ENCODE measurements around the gene MCAM.

MCAM gene

DNA sequence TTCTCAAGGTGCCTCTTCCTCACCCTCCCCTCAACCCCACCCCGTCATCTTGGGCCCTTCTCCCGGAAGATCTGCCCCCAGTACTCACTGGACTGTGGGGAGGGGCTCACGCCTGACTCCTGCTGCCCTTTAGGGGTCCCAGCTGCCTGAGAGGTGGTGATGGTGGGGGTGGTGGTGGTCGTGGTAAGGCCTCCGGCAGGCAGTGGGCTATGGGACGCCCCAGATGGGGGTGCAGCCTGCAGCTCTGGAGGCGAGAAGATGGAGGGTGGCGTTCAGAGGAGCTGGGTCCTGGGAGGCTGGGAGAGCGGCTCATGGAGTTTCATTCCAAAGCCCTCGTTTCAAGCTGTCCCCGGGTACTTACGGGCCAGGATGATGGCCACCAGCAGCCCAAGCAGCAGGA is 28.8 kb upstream of the MCAM start:
- no peak for DNase-seq (ENCODE audit: low spot score)

GRCh38 chr11:119344291-119345010 is 27.5 kb upstream of the MCAM start:
- DNase-seq (ENCODE audit: low spot score) = no peak

DNA sequence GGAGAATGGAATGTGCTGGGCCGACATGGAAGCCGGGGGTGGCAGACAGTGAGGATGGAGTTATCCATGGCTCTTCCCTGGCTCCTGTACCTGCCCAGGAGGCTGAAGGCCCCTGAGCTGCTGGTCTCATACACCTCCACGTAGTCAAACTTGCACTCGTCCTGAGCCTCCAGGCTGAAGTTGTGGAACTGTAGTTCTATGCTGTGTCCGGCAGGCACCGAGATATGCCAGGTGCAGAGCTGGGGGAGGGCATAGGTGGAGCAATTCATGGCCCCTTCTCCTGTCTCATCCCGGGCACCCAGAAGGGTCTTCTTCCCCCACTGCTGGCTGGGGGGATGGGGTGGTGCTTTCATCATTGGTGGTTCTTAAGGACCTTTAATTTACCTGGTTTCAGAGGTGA is 26.8 kb upstream of the MCAM start:
- DNase-seq (ENCODE audit: low spot score) = no peak

GRCh38 chr11:119342362-119343130 is 25.6 kb upstream of the MCAM start:
- DNase-seq (ENCODE audit: low spot score) = no peak

DNA sequence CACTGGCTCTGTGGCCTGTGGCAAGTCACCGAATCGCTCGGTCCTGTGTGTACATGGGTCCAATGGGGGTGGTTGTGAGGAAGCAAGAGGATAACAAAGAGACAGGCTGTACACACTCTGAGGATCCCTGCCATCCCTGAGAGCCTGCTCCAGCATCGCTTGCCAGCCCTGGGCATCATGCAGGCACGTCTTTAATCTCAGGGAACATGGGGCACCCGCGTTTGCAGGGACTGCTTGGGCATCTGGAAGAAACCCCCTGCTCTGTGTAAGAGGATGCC is 25.0 kb upstream of the MCAM start:
- no peak for DNase-seq (ENCODE audit: low spot score)

DNA sequence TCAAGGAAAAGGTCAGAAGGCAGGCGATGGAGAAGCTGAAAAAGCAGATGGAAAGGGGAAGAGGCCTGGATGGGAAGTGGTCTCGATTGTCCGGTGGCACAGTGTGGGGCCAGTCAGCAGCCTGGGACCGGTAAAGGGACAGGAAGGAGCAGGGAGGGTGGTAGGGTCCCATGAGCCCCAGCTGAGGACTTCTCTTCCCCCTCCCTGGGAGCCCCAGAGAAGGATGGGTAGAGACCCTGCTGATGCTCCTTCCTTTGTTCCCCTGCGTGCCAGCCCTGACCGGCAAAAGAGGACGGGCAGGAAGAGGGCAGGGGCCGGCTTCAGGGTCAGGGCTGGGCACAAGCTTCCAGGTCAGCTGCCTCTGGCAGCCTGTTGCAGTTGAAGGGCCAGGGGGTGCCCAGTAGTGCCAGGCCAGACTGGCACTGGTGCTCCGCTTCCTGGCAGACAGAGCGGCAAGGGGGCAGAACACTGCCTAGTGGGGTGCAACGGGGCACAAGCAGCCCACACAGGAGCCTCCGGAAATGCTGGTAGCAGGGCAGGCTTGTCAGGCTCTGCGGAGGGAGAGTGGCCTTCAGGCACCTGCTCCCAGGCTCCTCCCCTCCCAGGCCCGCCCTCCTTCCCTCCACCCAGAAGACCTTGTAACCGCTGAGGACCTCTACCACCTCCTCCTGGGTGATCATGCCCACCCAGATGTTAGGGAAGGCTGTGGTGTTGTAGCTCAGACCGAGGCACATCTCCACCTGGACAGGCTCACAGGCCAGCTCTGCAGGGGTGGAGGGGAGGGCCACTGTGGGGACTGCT is 24.5 kb upstream of the MCAM start:
- DNase-seq (ENCODE audit: low spot score) = no peak

GRCh38 chr11:119340335-119341221 is 23.6 kb upstream of the MCAM start, which contains the start of gene C1QTNF5:
TSS of gene C1QTNF5 (minus strand) at chr11:119340883. CDS start at chr11:119340397, 486 bp downstream.
- DNase-seq (ENCODE audit: low spot score) = no peak

DNA sequence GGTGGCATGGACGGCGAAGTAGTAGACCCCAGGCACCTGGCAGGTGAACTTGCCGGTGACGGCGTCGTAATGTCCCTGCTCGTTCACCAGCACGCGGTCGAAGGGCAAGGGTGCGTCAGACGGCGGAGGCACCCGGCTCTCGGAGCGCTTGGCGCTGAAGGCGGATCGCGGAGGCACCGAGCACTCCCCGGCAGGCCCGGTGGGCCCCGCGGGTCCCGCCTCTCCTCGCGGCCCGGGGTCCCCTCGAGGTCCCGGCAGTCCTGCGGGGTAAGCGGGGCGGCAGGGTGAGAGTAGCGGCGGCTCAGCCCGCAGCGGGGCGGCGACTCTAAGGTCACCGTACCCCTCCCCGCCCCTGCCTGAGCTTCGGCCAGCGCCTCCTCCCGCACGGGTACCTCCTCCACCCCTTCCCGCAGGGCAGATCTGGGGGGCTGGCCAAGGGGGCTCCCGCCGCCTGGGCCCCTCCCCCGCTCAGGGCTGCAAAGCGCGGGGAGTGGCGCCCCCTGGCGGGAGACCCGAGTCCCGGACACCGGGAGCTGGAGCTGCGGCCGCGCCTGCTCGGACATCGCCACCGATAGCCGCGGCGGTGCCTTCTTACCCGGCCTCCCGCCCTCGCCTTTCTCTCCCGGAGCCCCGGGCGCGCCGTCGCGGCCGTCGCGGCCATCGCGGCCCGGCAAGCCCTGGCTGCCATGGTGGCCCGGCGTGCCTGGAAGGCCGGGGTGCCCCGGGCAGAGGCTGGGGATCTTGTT is 22.8 kb upstream of the MCAM start:
- DNase-seq (ENCODE audit: low spot score) = peak; percentile 54

- DNase-seq (ENCODE audit: low spot score) = no peak
Observed at GRCh38 chr11:119338965-119339588, 22.1 kb upstream of the MCAM start.

DNA sequence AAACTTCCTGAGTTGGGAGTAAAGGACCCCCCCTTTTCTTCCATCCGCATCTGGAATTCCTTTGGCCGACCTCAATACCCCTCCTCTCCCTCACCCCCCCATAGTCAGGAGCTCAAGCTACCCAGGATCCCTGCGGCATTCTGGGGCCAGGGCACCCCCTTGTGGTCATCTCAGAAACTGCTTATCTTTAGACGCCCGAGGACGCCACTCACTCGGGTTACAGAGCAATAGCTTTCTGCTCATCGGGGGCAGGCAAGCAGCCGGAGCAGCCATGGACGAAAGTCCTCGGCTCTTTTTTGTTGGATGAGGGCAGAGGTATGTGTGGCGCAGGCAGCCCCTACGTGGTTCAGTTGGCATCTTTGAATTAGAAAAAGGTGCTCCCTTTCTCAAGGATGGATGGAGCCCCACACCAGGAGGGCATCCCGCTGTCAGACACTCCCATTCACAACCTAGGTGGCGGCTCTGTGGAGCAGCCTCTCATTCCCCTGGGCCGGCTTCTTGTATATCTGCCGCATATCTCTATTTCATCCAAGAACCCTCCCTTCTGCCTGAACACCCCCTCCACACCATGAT is 21.5 kb upstream of the MCAM start:
- DNase-seq (ENCODE audit: low spot score) = peak; percentile 79

DNA sequence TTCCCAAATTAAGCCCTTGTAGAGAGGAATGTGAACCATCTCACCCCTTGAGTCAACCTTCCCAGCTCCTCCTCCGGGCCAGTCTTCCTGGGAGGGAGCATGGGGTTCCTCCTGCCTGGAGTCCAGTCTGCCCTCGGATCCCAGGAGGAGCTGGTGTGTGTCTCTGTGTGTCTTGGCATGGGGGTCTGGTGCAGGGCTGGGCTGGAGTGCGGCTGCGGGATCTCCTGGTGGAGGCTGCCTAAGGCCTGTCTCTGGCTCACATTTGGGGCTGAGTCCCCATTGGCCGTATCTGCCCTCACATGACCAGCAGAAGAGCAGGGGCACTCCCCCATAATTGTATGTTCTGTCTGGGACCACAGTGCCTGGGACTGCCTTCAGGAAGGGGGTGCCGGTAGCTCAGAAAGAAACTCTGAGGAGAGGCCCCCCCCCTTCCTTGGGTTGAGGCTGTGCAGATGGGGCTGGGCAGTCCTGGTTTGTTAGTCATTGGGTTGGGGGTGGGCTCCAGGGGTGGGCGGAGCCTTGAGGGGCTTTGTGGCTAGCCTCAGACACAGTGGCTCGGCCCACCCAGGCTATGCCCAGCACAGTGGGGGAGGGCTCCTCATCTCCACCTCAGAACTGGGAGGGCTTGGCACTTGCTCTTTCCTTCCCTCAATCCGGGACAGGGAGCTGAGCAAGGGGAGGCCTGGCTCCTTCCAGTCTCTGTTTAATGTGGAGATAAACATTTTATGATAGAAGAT is 20.8 kb upstream of the MCAM start:
- no peak for DNase-seq (ENCODE audit: low spot score)

GRCh38 chr11:119336744-119337469 is 20.0 kb upstream of the MCAM start:
- DNase-seq (ENCODE audit: low spot score) = no peak

DNA sequence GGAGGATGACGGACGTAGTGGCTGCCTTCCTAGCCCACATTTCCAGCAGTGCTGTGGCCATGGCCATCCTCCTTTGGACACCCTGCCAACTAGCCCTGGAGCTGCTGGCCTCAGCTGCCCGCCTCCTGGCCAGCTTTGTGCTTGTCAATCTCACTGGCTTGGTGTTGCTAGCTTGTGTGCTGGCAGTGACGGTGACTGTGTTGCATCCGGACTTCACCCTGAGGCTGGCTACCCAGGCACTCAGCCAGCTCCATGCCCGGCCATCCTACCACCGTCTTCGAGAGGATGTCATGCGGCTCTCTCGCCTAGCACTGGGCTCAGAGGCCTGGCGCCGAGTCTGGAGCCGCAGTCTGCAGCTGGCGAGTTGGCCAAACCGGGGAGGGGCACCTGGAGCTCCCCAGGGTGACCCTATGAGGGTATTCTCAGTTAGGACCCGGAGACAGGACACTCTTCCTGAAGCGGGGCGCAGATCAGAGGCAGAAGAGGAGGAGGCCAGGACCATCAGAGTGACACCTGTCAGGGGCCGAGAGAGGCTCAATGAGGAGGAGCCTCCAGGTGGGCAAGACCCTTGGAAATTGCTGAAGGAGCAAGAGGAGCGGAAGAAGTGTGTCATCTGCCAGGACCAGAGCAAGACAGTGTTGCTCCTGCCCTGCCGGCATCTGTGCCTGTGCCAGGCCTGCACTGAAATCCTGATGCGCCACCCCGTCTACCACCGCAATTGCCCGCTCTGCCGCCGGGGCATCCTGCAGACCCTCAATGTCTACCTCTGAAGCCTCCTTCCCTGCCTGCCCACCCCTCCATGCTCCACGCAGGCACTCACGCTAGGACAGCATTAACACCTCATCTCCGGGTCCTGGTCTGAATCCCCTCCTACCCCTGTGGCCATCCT is 19.0 kb upstream of the MCAM start:
- no peak for DNase-seq (ENCODE audit: low spot score)

- no peak for DNase-seq (ENCODE audit: low spot score)
Observed at GRCh38 chr11:119335091-119335654, 18.2 kb upstream of the MCAM start.

DNA sequence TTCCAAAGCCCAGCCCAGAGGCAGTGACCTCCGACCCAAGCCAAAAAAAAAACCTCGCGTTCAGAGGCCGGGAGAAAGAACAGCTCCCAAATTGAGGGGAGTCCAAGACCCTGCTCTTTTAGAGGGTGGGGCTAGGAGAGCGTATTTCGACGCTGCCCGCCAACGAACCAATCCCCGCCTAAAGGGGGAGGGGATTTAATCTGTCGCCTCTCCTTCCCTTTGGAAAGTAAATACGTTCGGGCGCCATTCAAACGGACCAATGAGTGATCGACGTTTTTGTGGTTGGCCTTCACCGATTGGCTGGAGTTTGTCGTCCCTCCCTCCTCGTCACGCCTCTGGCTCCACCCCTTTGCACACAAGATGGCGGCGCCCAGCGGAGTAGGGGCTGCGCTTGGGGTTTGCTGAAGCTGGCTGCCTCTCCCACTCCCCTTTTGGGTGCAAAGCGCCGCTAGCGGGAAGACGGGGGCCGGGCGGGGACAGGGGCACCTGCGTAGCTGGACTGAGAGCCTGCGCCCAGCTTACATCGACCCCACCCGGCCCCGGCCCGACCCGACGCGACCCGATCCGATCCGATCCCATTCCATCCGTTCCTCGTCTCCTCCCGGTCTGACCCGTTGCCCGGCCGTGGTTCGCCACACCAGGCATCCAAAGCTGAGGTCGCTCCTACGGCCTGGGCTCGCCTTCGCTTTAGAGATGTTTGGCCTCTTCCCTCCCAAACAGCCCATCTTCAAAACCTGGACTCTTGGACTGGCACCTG is 17.4 kb upstream of the MCAM start, which contains the start of gene RNF26:
TSS of gene RNF26 (plus strand) at position 354 of the 757 bp plus-strand sequence. CDS start 596 bp downstream, outside the sequence.
- peak; percentile 97 for DNase-seq (ENCODE audit: low spot score)

DNA sequence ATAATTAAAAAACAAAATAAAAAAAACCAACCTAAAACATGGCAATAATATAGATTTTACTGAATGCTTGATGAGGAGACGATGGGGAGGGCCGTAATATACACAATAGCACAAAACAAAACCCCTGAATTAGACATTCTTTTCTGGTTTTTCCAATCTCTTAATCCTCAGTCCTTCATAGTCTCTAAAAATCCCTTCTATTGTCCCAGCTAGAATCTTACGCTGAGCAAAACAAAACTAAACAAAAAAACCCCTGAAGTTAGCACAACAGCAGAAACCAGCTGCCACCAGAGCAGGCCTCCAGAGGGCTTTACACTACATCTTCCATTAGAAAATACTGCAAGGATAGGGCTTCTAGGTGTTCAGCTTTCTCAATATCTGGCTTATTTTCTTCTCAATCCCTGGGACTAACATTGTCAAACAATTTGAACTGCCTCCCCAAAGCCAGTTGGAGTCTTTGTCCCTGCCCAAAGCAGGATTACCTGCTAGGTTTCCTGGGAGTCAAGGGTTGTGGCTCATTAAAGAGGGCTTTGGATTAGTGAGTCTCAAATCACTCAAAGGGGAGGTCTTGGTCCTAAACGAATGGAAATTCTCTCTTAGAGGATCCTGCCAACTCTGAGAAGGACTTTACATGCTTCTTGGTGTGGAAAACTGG is 15.3 kb upstream of the MCAM start:
- DNase-seq (ENCODE audit: low spot score) = no peak
